GM12873 (cell line): Measurements from ENCODE around the gene TRUB1.

Source experiments
- CTCF ChIP-seq: IDR thresholded peaks from 2 replicates; pipeline ENCODE4 v1.5.1; 2012; ENCODE audit warnings: low read depth, mild to moderate bottlenecking, moderate library complexity, low read length, control low read depth; ENCODE audit not compliant: insufficient read depth; ENCODE audit errors: missing control alignments

TRUB1 gene

DNA sequence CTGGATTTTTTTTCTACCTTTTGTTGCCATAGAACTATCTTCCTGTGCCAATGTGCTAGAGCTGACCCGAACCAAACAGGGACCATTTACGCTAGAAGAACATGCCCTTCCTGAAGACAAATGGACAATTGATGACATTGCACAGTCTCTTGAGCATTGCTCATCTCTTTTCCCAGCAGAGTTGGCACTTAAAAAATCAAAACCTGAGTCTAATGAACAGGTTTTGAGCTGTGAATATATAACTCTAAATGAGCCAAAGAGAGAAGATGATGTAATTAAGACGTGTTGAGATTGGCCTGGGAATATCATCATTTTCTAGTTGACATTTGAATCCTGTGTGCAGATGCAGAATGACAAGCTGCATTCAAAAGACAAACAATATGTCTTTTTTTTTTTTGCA is 37.1 kb downstream of the TRUB1 start:
- TF ChIP-seq CTCF = no peak

- TF ChIP-seq CTCF = no peak
Observed at GRCh38 chr10:114982989-114983388, 45.0 kb downstream of the TRUB1 start.

DNA sequence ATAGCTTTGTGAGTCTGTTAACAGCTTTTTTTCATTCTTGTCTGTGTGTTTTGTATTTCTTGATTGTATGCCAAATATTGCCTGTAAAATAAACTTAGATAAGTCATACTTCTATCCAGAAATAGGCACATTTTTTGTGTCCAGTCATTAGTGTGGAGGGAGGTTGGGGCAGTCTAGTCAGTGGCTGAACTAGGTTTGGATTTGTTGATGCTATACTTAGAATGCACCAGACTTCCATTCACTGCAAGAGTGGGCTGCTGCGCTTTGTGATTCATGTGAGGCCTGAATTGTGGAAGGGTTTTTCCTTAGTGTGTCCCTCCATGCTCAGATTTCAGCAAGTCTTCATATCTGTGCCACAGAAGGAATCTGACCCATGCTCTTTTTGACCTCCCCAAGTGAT is 50.0 kb downstream of the TRUB1 start:
- TF ChIP-seq CTCF = no peak

GRCh38 chr10:114990586-114990985 is 52.6 kb downstream of the TRUB1 start:
- no peak for TF ChIP-seq CTCF

GRCh38 chr10:114990991-114991390 is 53.0 kb downstream of the TRUB1 start:
- no peak for TF ChIP-seq CTCF

GRCh38 chr10:114992189-114992775 is 54.3 kb downstream of the TRUB1 start:
- TF ChIP-seq CTCF = no peak

- no peak for TF ChIP-seq CTCF
Observed at GRCh38 chr10:114995468-114996247, 57.7 kb downstream of the TRUB1 start.
